Endothelial cell of umbilical vein (primary cell): Measurements from ENCODE around the gene BNC2. TPM values are rescaled to one million over a fixed set of nuclear protein-coding genes. Genes with fewer than 3 reads are reported as not detected.

ENCODE experiments used
- BruUV-seq: library from RNA; stranded (reverse); fragments of 400-500 nt; replicated peaks from 2 replicates; lab custom pipeline; 2021; lab: Mats Ljungman, UMichigan
- CTCF ChIA-PET: fragments of 300-600, 350-600 bp; sonication (Branson Sonifier 250); formaldehyde crosslinking; loops from one replicate; lab custom pipeline; 2021; ENCODE audit warnings: antibody characterized with exemption, inconsistent platforms; lab: Charles Lee
- POLR2A ChIA-PET: fragments of 300-600, 350-600 bp; sonication (Branson Sonifier 250); formaldehyde crosslinking; loops from one replicate; lab custom pipeline; 2021; ENCODE audit warnings: antibody characterized with exemption, inconsistent platforms; lab: Charles Lee
- DNase-seq: peaks from one replicate; pipeline ENCODE4 v3.0.0-alpha.2; 2011; ENCODE audit warnings: low read depth, low spot score
- FAIRE-seq: peaks from 2 replicates; lab custom pipeline; 2011; peaks lifted over from hg19 to GRCh38; lab: Jason Lieb, UNC
- H2AFZ ChIP-seq: 2 replicates; pipeline ENCODE4 v1.6.0; 2012; ENCODE audit warnings: low read depth, low read length, control low read depth, inconsistent platforms
- H3K27ac ChIP-seq: 2 replicates; pipeline ENCODE4 v1.5.1; 2011; ENCODE audit warnings: low read depth, mild to moderate bottlenecking, control low read depth, low read length, moderate library complexity; ENCODE audit not compliant: insufficient read depth
- H3K27me3 ChIP-seq, 2 experiments: 2 replicates each; pipeline versions ENCODE4 v1.6.0 to v1.6.1; 2011; ENCODE audit warnings: low read length in 2 of 2, mixed read lengths in 1 of 2; ENCODE audit not compliant: control insufficient read depth in 2 of 2, insufficient read depth in 2 of 2
- H3K36me3 ChIP-seq, 2 experiments: 2 replicates in 1 of 2; 3 replicates in 1 of 2; pipeline ENCODE4 v1.5.1; 2011; ENCODE audit warnings: low read length in 2 of 2, mild to moderate bottlenecking in 1 of 2, moderate library complexity in 1 of 2; ENCODE audit not compliant: control insufficient read depth in 2 of 2, insufficient read depth in 2 of 2; ENCODE audit errors: extremely low read depth in 1 of 2
- H3K4me1 ChIP-seq: 3 replicates; pipeline ENCODE4 v1.5.1; 2011; ENCODE audit warnings: mild to moderate bottlenecking, low read length; ENCODE audit not compliant: control insufficient read depth, insufficient read depth; ENCODE audit errors: extremely low read depth
- H3K4me2 ChIP-seq: 2 replicates; pipeline ENCODE4 v1.6.1; 2011; ENCODE audit warnings: low read length, control low read depth, mixed read lengths; ENCODE audit not compliant: insufficient read depth
- H3K4me3 ChIP-seq, 3 experiments: fragments of 200-600 bp in 1 of 3; sonication (generic), shearing (Covaris generic) in 1 of 3; replicated peaks in 1 of 3; 2 replicates each; pipeline ENCODE4 v1.5.1; 2011 to 2016; ENCODE audit warnings: control low read depth in 3 of 3, low read length in 3 of 3, mild to moderate bottlenecking in 2 of 3, inconsistent platforms in 1 of 3, low read depth in 1 of 3, moderate library complexity in 1 of 3; ENCODE audit not compliant: insufficient read depth in 1 of 3
- H3K79me2 ChIP-seq: 2 replicates; pipeline ENCODE4 v1.6.0; 2012; ENCODE audit warnings: low read length, inconsistent platforms; ENCODE audit not compliant: control insufficient read depth, insufficient read depth
- H3K9ac ChIP-seq: replicated peaks from 2 replicates; pipeline ENCODE3; 2011; ENCODE audit warnings: low read length, control low read depth; ENCODE audit not compliant: insufficient read depth; ENCODE audit errors: extremely low read depth
- H3K9me1 ChIP-seq: replicated peaks from 3 replicates; pipeline ENCODE4 v1.6.0; 2011; ENCODE audit warnings: mild to moderate bottlenecking, low read length; ENCODE audit not compliant: control insufficient read depth, insufficient read depth; ENCODE audit errors: extremely low read depth
- H3K9me3 ChIP-seq: replicated peaks from 2 replicates; pipeline ENCODE4 v1.5.1; 2012; ENCODE audit warnings: low read length, inconsistent platforms; ENCODE audit not compliant: control insufficient read depth, insufficient read depth
- H4K20me1 ChIP-seq: replicated peaks from 2 replicates; pipeline ENCODE3; 2011; ENCODE audit warnings: mild to moderate bottlenecking, low read length; ENCODE audit not compliant: control insufficient read depth, insufficient read depth; ENCODE audit errors: extremely low read depth
- CTCF ChIP-seq, 2 donors: IDR thresholded peaks; 1 replicate in 1 of 2; 2 replicates in 1 of 2; pipeline ENCODE4 v1.5.1; 2011; ENCODE audit warnings: low read length in 2 of 2, mild to moderate bottlenecking in 2 of 2, moderate library complexity in 2 of 2, control low read depth in 1 of 2, inconsistent platforms in 1 of 2, low read depth in 1 of 2; ENCODE audit not compliant: insufficient read depth in 1 of 2; ENCODE audit errors: extremely low read depth in 1 of 2
- EZH2 ChIP-seq: IDR thresholded peaks from 2 replicates; pipeline ENCODE4 v1.6.1; 2012; ENCODE audit warnings: borderline replicate concordance, low read depth, mild to moderate bottlenecking, moderate library complexity, low read length, inconsistent platforms; ENCODE audit not compliant: severe bottlenecking
- GATA2 ChIP-seq: IDR thresholded peaks from 2 replicates; pipeline ENCODE4 v1.7.0; 2011; ENCODE audit warnings: low read depth, mild to moderate bottlenecking, moderate library complexity, mixed read lengths, low read length; ENCODE audit not compliant: insufficient read length, insufficient read depth
- JUN ChIP-seq: IDR thresholded peaks from 2 replicates; pipeline ENCODE4 v1.6.1; 2011; ENCODE audit warnings: borderline replicate concordance, low read depth; ENCODE audit not compliant: insufficient read length, insufficient read depth
- MAX ChIP-seq: IDR thresholded peaks from 2 replicates; pipeline ENCODE4 v1.6.1; 2011; ENCODE audit not compliant: insufficient read depth, insufficient read length
- MYC ChIP-seq: IDR thresholded peaks from one replicate; pipeline ENCODE4 v1.6.1; 2011; ENCODE audit warnings: mild to moderate bottlenecking, low read depth, low read length
- POLR2A ChIP-seq: IDR thresholded peaks from 2 replicates; pipeline ENCODE4 v1.6.1; 2012; ENCODE audit warnings: low read depth, mild to moderate bottlenecking, control low read depth, low read length
- POLR2AphosphoS5 ChIP-seq: IDR thresholded peaks from 2 replicates; pipeline ENCODE4 v1.6.1; 2012; ENCODE audit warnings: low read depth, mild to moderate bottlenecking, control low read depth, low read length, moderate library complexity; ENCODE audit not compliant: insufficient read depth
- dilution Hi-C: fragments of 300-500 bp; cut with MboI; formaldehyde crosslinking; loops from one replicate; pipeline ENCODE4 v1.15.0; 2019; ENCODE audit warnings: low sequenced_read_pairs; ENCODE audit not compliant: extremely low pct_ligation_motif_present
- intact Hi-C: fragments of 100-400 bp; cut with micrococcal nuclease; formaldehyde crosslinking; loops from one replicate; pipeline ENCODE4 v1.10.0; 2022
- polyA plus RNA-seq, 4 experiments: library from polyadenylated mRNA; depleted of rRNA in 3 of 4; stranded (reverse) in 3 of 4; unstranded in 1 of 4; fragments of >200 nt; gene quantifications; 2 replicates each; pipeline versions ENCODE4 v1.2.1 to v1.2.3, GENCODE V29; 2011 to 2012; ENCODE audit warnings: missing spikeins in 1 of 4
- total RNA-seq: library from RNA; stranded (reverse); gene quantifications from 2 replicates; pipeline ENCODE4 v1.2.3, GENCODE V29; 2021

Gene BNC2
- total and polyA plus RNA-seq, 2 donors (not counting 3 experiments of a cell fraction or from before 2014, with no cell fraction given): 12.1 to 34.3 TPM

GRCh38 chr9:16743375-16743774 lies 127.1 kb downstream of the BNC2 start:
- DNase-seq (no peak), FAIRE-seq (no peak)
- ChIA-PET CTCF (no interaction called here), POLR2A (no interaction called here)
- Histone ChIP-seq H3K9ac (no peak overlapping the region), H3K27ac (no peak overlapping the region), H2AFZ (no peak overlapping the region), H3K4me3 (no peak overlapping the region), H3K9me1 (no peaks in the 10 kb centered on the region), H3K9me3 (no peaks in the 10 kb centered on the region), H3K27me3 (no peaks in the 10 kb centered on the region), H4K20me1 (no peaks in the 10 kb centered on the region), H3K79me2 (no peaks in the 10 kb centered on the region), H3K36me3 (no peaks in the 10 kb centered on the region), H3K4me2 (no peak overlapping the region), H3K4me1 (no peaks in the 10 kb centered on the region)
- no TSS peak for BruUV-seq
- TF ChIP-seq MYC (no peak), CTCF (IDR thresholded peaks at IDR 0.05; ENCODE audit: extremely low read depth in 1 of 2, insufficient read depth in 1 of 2, low read depth in 1 of 2, low read length in 2 of 2) (no peak), JUN (no peak), GATA2 (no peak), POLR2A (no peak), MAX (no peak), POLR2AphosphoS5 (no peak), EZH2 (no peak)
- dilution Hi-C loops: no loop called here
- intact Hi-C loops: no loop called here
